AG10803 (cell line): ENCODE data around the gene CPS1.

Source experiments
- DNase-seq: peaks from one replicate; pipeline ENCODE4 v3.0.0; 2010; ENCODE audit warnings: low read depth
- H3K4me3 ChIP-seq: 2 replicates; pipeline ENCODE4 v1.5.1; 2011; ENCODE audit warnings: mild to moderate bottlenecking, low read length, control low read depth
- TF ChIP-seq, protein P1 (sequence below): conservative IDR thresholded peaks from 2 replicates; pipeline ENCODE4 v1.5.1; 2011; ENCODE audit warnings: mild to moderate bottlenecking, low read length, control low read depth, inconsistent platforms

CPS1 gene

DNA sequence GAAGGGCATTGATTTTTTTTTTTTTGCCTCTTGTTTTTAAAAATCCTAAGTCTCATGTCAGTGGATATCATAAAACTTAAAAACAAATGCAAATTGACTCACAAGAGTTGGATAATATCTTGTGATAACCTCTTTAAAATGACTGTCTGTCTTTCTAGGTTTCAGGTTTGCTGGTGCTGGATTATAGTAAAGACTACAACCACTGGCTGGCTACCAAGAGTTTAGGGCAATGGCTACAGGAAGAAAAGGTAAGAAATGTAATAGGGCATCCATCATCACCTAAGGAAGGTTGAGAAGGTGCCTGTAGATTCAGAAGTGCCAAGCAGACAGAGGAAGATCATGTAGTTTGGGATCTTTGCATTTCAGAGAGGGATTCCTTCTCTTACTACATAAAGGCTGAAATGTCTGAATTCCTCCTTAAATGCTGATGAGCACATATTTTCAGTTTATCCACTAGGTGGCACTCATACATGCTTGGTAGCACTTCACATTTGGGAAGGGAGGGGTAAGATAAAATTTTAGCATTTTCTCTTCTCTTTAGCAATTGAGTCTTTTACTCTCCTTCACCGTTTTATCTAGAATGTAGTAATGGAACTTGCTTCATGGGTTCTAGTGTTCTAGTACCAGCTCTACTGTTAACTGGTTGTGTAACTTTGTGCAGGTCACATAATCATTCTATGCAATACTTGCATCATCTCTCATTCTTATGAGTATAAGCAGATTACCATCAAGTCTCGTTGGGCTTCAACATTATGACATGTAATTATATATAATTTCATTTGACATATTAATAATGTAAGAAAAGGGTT is 21.1 kb downstream of the CPS1 start:
- peak; percentile 64 for DNase-seq
- TF ChIP-seq, protein P1, sequence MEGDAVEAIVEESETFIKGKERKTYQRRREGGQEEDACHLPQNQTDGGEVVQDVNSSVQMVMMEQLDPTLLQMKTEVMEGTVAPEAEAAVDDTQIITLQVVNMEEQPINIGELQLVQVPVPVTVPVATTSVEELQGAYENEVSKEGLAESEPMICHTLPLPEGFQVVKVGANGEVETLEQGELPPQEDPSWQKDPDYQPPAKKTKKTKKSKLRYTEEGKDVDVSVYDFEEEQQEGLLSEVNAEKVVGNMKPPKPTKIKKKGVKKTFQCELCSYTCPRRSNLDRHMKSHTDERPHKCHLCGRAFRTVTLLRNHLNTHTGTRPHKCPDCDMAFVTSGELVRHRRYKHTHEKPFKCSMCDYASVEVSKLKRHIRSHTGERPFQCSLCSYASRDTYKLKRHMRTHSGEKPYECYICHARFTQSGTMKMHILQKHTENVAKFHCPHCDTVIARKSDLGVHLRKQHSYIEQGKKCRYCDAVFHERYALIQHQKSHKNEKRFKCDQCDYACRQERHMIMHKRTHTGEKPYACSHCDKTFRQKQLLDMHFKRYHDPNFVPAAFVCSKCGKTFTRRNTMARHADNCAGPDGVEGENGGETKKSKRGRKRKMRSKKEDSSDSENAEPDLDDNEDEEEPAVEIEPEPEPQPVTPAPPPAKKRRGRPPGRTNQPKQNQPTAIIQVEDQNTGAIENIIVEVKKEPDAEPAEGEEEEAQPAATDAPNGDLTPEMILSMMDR = peak; percentile 86
- H3K4me3 ChIP-seq = no peak overlapping the region

GRCh38 chr2:210584834-210585233 is 28.4 kb downstream of the CPS1 start:
- TF ChIP-seq, protein P1 = no peak
- no peak for DNase-seq
- H3K4me3 ChIP-seq = no peak overlapping the region

GRCh38 chr2:210586381-210586780 is 30.0 kb downstream of the CPS1 start:
- peak; percentile 74 for DNase-seq
- TF ChIP-seq, protein P1 = no peak
- H3K4me3 ChIP-seq = no peak overlapping the region

DNA sequence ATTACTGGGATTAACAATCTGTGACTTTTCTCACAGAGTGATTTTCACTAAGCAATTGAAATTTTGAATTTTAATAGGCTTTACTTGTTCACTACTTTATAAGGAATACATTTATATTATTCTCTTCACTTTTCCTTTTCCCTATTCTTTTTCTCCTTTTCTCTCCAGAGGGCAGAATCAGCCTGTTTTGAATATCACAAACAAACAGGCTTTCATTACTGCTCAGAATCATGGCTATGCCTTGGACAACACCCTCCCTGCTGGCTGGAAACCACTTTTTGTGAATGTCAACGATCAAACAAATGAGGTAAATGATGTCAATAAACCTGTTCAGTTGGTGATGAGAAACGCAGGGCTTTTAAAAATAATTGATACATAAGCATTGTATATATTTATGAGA is 35.3 kb downstream of the CPS1 start:
- DNase-seq = no peak
- TF ChIP-seq, protein P1 = no peak
- H3K4me3 ChIP-seq = no peak overlapping the region

DNA sequence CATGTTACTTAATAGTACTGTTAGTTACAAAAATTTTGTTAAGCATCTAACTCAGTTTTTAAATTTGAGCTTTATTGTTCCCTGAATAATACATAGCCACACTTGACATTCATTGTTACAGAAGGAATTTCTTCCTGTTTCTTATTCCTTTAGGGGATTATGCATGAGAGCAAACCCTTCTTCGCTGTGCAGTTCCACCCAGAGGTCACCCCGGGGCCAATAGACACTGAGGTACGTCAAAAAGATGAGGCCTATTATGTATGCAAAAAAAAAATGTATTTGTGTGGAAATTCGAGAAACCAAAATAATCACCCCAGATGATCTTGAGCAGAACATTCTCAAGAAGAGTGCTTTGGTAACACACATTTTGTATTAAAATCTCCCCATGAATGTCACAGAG is 36.3 kb downstream of the CPS1 start:
- H3K4me3 ChIP-seq = no peak overlapping the region
- TF ChIP-seq, protein P1 = no peak
- no peak for DNase-seq

DNA sequence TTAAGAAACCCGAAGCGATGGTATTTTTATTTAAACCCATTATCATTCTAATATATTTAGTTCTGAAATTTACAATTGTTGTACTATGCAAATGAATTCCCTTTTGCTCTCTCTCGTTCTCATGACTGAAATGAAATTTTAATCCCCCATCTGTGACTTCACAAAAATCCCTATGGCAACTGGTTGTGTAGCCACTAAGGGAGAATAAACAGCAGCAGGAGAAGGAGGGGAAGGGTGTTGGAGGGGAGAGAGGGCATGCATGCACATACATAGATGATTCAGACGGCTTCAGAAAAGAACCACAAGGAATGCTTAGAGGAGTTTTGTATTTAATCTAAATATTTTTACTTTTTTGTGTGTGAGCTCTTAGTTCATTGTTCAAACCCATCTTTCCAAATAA is 36.8 kb downstream of the CPS1 start:
- no peak overlapping the region for H3K4me3 ChIP-seq
- DNase-seq = peak; percentile 42
- TF ChIP-seq, protein P1 = no peak

DNA sequence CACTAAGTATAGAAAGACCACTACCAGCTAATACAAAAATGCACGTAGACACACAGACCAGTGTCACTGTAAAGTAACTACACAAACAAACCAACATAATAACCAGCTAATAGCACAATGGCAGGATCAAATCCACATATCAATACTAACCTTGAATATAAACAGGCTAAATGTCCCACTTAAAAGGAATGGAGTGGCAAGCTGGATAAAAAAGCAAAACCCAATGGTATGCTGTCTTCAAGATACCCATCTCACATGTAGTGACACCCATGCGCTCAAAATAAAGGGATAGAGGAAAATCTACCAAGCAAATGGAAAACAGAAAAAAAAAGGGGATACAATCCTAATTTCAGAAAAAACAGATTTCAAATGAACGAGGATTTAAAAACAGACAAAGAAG is 41.8 kb downstream of the CPS1 start:
- no peak for DNase-seq
- no peak overlapping the region for H3K4me3 ChIP-seq
- TF ChIP-seq, protein P1 = no peak
